Liver (tissue), 3 donors: ENCODE measurements around the gene POU3F1.

ENCODE experiments used
- CTCF ChIP-seq: fragments of 150-350 bp; IDR thresholded peaks from 2 replicates; pipeline ENCODE4 v1.5.1; 2017; ENCODE audit warnings: improper control_type of control experiment, low read depth, low read length; ENCODE audit not compliant: missing input control
- JUND ChIP-seq, 2 donors: IDR thresholded peaks; 2 replicates each; pipeline ENCODE4 v1.6.1; 2016; ENCODE audit warnings: antibody characterized with exemption in 2 of 2
- NR2F2 ChIP-seq: IDR thresholded peaks from 2 replicates; pipeline ENCODE4 v1.6.1; 2016; ENCODE audit warnings: antibody characterized with exemption
- TAF1 ChIP-seq: conservative IDR thresholded peaks from 2 replicates; pipeline ENCODE4 v1.6.1; 2016; ENCODE audit warnings: antibody characterized with exemption, mild to moderate bottlenecking
- donor health status: healthy.
- donor health status: healthy.

DNA sequence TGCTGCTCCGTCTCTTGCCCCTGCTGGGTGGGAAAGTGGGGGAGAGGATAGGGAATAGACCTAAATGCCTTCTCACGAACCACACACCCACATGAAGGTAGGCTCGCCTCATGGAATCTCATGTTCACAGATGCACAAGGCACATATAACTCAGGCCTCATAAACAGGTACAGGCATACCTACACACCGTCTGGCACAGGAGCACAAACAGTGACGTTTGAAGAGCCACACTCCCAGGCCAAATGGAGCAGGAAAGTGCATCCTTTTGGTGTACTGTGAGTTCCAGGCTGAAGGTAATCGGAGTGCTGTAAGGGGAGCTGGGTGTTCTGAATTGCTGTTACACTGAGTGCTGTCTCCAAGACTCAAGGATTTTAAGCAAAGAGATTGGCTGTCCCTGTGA lies 20.9 kb downstream of the POU3F1 start:
- TF ChIP-seq CTCF (no peak), NR2F2 (no peak), TAF1 (no peak), JUND (IDR thresholded peaks at IDR 0.05) (no peak)
